ENCODE data around the gene DYNC1I1.

DNA sequence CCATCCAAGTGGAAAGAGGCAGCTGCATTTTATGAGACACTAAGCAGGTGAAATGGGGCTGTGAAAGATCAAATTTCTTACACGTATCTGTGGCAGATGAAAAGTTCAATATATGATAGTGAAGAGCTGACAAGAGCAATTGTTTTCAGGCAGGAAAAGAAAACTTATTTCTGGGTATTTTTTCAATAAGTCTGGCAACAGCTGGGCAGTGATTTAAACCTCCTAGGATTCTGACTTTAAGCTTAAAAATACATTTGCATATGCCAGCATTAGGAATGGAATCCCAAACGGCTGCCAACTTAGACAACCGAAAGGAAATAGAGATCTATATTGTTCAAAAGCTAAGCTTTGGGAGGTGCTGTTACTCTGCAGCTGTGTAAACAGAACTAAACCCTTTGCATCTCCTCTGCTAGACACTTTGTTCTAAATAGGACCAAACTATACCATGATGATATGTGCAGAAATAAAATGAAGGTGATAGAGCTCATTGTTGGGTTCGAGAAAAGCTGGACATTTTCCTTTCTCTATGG lies 26.1 kb downstream of the DYNC1I1 start:
- TF ChIP-seq, protein P1, sequence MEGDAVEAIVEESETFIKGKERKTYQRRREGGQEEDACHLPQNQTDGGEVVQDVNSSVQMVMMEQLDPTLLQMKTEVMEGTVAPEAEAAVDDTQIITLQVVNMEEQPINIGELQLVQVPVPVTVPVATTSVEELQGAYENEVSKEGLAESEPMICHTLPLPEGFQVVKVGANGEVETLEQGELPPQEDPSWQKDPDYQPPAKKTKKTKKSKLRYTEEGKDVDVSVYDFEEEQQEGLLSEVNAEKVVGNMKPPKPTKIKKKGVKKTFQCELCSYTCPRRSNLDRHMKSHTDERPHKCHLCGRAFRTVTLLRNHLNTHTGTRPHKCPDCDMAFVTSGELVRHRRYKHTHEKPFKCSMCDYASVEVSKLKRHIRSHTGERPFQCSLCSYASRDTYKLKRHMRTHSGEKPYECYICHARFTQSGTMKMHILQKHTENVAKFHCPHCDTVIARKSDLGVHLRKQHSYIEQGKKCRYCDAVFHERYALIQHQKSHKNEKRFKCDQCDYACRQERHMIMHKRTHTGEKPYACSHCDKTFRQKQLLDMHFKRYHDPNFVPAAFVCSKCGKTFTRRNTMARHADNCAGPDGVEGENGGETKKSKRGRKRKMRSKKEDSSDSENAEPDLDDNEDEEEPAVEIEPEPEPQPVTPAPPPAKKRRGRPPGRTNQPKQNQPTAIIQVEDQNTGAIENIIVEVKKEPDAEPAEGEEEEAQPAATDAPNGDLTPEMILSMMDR (conservative IDR thresholded peaks at IDR 0.05 in 1 of 2, IDR thresholded peaks at IDR 0.05 in 1 of 2; ENCODE audit: low read depth in 1 of 2, low read length in 2 of 2) = no peak
- no peak for TF ChIP-seq EZH2 (IDR thresholded peaks at IDR 0.05; ENCODE audit: low read length, missing control alignments)

All from fibroblast of lung (primary cell).